Activated T-cell treated with anti-CD3 and anti-CD28 coated beads, Interleukin-2, amount 50 U/mL, for 24 hours (primary cell): ENCODE results near the gene STX3.
"Not testable (repeated sequence)": the region's sequence is repeated elsewhere in the genome, so short reads cannot be mapped to it uniquely, and the experiment has no call there.

Experiments used
- DNase-seq: peaks from one replicate; pipeline ENCODE4 v3.0.0-alpha.2; 2020
- H3K27ac Mint-ChIP-seq: 2 replicates; pipeline ENCODE4 v1.8.0; 2020; ENCODE audit warnings: mild to moderate bottlenecking, mixed read lengths
- H3K27me3 Mint-ChIP-seq: 2 replicates; pipeline ENCODE4 v1.8.0; 2020; ENCODE audit warnings: mixed read lengths
- H3K36me3 Mint-ChIP-seq: 2 replicates; pipeline ENCODE4 v1.8.0; 2020; ENCODE audit warnings: low read depth, mixed read lengths
- H3K4me1 Mint-ChIP-seq: 2 replicates; pipeline ENCODE4 v1.8.0; 2020; ENCODE audit warnings: low read depth, mixed read lengths
- H3K4me3 Mint-ChIP-seq: 2 replicates; pipeline ENCODE4 v1.8.0; 2020; ENCODE audit warnings: mild to moderate bottlenecking, moderate library complexity, mixed read lengths
- H3K9me3 Mint-ChIP-seq: 2 replicates; pipeline ENCODE4 v1.8.0; 2020; ENCODE audit warnings: mixed read lengths

STX3 gene

GRCh38 chr11:59816434-59816833 is 61.3 kb downstream of the STX3 start:
- H3K27ac Mint-ChIP-seq, H3K9me3 Mint-ChIP-seq, H3K4me1 Mint-ChIP-seq, H3K36me3 Mint-ChIP-seq, H3K4me3 Mint-ChIP-seq, H3K27me3 Mint-ChIP-seq, DNase-seq: not testable (repeated sequence)

GRCh38 chr11:59818572-59818971 is 63.4 kb downstream of the STX3 start:
- H3K36me3 Mint-ChIP-seq = no peaks in the 10 kb centered on the region

DNA sequence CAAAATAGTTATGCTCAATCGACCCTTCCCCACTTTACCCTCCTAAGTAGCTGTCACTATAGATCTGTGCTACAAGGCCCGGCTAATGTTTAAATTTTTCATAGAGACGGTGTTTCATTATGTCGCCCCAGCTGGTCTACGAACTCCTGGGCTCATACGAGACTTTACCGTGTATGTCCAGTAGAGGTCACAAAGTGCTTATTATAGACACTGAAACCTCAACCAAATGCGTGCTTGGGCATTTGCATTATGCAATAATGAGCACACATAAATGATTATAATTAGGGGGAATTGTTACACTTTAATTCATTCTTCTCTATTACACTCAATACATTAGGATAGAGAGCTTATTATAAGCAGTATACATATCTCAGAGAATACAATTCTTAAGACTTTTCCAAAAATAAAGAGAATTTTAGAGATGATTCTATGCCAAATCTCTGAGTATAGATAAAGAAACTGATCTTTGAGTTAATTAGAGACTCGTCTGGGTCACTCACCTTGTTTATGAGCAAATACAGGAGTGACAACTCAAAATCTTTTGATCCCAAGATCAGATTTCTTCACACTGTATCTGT is 67.9 kb downstream of the STX3 start:
- H3K4me1 Mint-ChIP-seq = peaks cover 4% of the 10 kb centered on the region
- no peak overlapping the region for H3K4me3 Mint-ChIP-seq
- no peaks in the 10 kb centered on the region for H3K27me3 Mint-ChIP-seq
- no peaks in the 10 kb centered on the region for H3K36me3 Mint-ChIP-seq
- H3K9me3 Mint-ChIP-seq = no peaks in the 10 kb centered on the region
- no peak overlapping the region for H3K27ac Mint-ChIP-seq
- DNase-seq = no peak

More at GRCh38 chr11:59818572-59818971, 63.4 kb downstream of the STX3 start:
- no peak overlapping the region for H3K27ac Mint-ChIP-seq
- no peak for DNase-seq
- H3K4me1 Mint-ChIP-seq = peaks cover 8% of the 10 kb centered on the region
- H3K4me3 Mint-ChIP-seq = no peak overlapping the region
- H3K9me3 Mint-ChIP-seq = no peaks in the 10 kb centered on the region
- no peaks in the 10 kb centered on the region for H3K27me3 Mint-ChIP-seq

GRCh38 chr11:59829358-59829757 is 74.2 kb downstream of the STX3 start:
- H3K4me1 Mint-ChIP-seq = peaks cover 2% of the 10 kb centered on the region
- H3K4me3 Mint-ChIP-seq = no peak overlapping the region
- no peaks in the 10 kb centered on the region for H3K27me3 Mint-ChIP-seq
- H3K27ac Mint-ChIP-seq = no peak overlapping the region
- DNase-seq = no peak
- H3K36me3 Mint-ChIP-seq = no peaks in the 10 kb centered on the region
- H3K9me3 Mint-ChIP-seq = no peaks in the 10 kb centered on the region

GRCh38 chr11:59833602-59834001 is 78.4 kb downstream of the STX3 start:
- H3K4me1 Mint-ChIP-seq = peaks cover 2% of the 10 kb centered on the region
- H3K36me3 Mint-ChIP-seq = no peaks in the 10 kb centered on the region
- no peak overlapping the region for H3K27ac Mint-ChIP-seq
- DNase-seq = no peak
- H3K27me3 Mint-ChIP-seq = peaks cover 3% of the 10 kb centered on the region
- H3K4me3 Mint-ChIP-seq = no peak overlapping the region
- H3K9me3 Mint-ChIP-seq = no peaks in the 10 kb centered on the region

GRCh38 chr11:59839615-59840014 is 84.4 kb downstream of the STX3 start:
- Mint-ChIP-seq H3K27me3 (peaks cover 7% of the 10 kb centered on the region), H3K36me3 (no peaks in the 10 kb centered on the region), H3K4me1 (no peaks in the 10 kb centered on the region), H3K9me3 (no peaks in the 10 kb centered on the region), H3K4me3 (no peak overlapping the region), H3K27ac (no peak overlapping the region)
- DNase-seq = no peak

DNA sequence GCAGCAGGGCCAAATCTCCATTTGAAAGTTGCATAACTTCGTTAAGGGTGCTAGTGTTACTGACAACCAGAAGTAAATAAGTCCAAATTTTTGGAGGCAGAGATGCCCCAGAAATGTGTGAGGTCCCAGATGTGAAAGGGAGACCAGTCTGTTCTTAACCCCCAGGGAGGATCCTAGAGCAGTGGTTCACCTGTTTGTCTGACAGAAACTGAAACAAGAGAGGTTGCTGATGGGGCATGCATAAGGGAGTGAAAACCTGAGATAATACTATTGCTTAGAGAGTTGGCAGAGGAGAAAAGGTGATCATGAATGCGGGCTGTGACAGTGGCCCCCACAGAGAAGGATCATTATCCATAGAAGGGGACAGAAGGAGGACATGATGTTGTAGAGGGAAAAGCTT is 86.3 kb downstream of the STX3 start:
- Mint-ChIP-seq H3K9me3 (no peaks in the 10 kb centered on the region), H3K27me3 (peaks cover 7% of the 10 kb centered on the region), H3K36me3 (no peaks in the 10 kb centered on the region), H3K27ac (no peak overlapping the region), H3K4me1 (no peaks in the 10 kb centered on the region), H3K4me3 (no peak overlapping the region)
- DNase-seq = no peak

DNA sequence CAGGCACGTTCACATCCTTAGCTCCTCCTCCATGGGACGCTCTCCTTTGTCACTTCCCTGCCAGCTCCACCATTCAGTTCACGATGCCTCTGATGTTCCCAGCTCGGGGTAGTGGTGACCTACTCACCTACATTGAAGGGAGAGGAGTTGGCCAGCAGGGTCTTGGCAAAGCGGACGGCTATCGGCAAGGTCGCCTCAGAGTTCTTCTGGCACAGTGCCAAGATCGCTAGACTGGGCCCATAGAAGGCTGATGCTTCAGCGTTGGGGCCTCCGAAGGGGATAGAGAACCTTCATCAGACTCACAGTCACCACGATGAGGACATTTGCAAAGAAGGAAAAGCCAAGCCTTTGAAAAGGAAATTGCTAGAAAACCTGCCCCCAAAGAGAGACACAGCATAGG is 87.1 kb downstream of the STX3 start:
- Mint-ChIP-seq H3K36me3 (no peaks in the 10 kb centered on the region), H3K4me1 (no peaks in the 10 kb centered on the region), H3K27ac (no peak overlapping the region), H3K27me3 (peaks cover 7% of the 10 kb centered on the region), H3K4me3 (no peak overlapping the region), H3K9me3 (no peaks in the 10 kb centered on the region)
- no peak for DNase-seq

GRCh38 chr11:59845399-59845798 is 90.2 kb downstream of the STX3 start, which contains the start of gene CBLIF:
Gene CBLIF (minus strand): TSS chr11:59845499. CDS start chr11:59845453, 46 bp downstream.
- H3K27ac Mint-ChIP-seq = no peak within 1 kb of the TSS
- peaks cover 4% of the 10 kb centered on the region for H3K27me3 Mint-ChIP-seq
- no peaks in the 10 kb centered on the region for H3K36me3 Mint-ChIP-seq
- no peaks in the 10 kb centered on the region for H3K4me1 Mint-ChIP-seq
- no peak for DNase-seq
- H3K9me3 Mint-ChIP-seq = no peaks in the 10 kb centered on the region
- no peak within 1 kb of the TSS for H3K4me3 Mint-ChIP-seq

- DNase-seq = no peak
- H3K27me3 Mint-ChIP-seq = peaks cover 4% of the 10 kb centered on the region
- no peaks in the 10 kb centered on the region for H3K9me3 Mint-ChIP-seq
- no peak overlapping the region for H3K4me3 Mint-ChIP-seq
- H3K4me1 Mint-ChIP-seq = no peaks in the 10 kb centered on the region
- no peaks in the 10 kb centered on the region for H3K36me3 Mint-ChIP-seq
- no peak overlapping the region for H3K27ac Mint-ChIP-seq
Measured at GRCh38 chr11:59846556-59846955, 91.4 kb downstream of the STX3 start.

DNA sequence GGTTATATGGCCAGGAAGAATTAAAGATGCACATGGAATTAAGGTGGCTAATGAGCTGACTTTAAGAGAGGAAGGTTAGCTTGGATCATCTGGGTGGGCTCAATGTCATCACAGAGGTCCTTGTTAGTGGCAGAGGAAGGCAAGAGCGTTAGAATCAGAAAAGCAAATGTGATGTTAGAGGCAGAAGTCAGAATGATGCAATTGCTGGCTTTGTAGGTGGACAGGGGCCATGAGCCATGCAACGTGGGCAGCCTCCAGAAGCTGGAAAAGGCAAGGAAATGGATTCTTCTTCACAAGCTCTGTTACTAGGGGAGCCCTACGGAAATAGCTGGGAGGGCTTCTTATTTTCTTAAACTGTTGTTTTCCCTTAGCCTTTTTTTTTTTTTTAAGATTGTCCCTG is 92.5 kb downstream of the STX3 start:
- H3K4me1 Mint-ChIP-seq = no peaks in the 10 kb centered on the region
- no peaks in the 10 kb centered on the region for H3K9me3 Mint-ChIP-seq
- H3K36me3 Mint-ChIP-seq = no peaks in the 10 kb centered on the region
- peaks cover 4% of the 10 kb centered on the region for H3K27me3 Mint-ChIP-seq
- DNase-seq = no peak
- H3K27ac Mint-ChIP-seq = no peak overlapping the region
- no peak overlapping the region for H3K4me3 Mint-ChIP-seq

GRCh38 chr11:59848439-59848838 is 93.3 kb downstream of the STX3 start:
- H3K27ac Mint-ChIP-seq, DNase-seq, H3K36me3 Mint-ChIP-seq, H3K27me3 Mint-ChIP-seq, H3K4me3 Mint-ChIP-seq, H3K9me3 Mint-ChIP-seq, H3K4me1 Mint-ChIP-seq: not testable (repeated sequence)

DNA sequence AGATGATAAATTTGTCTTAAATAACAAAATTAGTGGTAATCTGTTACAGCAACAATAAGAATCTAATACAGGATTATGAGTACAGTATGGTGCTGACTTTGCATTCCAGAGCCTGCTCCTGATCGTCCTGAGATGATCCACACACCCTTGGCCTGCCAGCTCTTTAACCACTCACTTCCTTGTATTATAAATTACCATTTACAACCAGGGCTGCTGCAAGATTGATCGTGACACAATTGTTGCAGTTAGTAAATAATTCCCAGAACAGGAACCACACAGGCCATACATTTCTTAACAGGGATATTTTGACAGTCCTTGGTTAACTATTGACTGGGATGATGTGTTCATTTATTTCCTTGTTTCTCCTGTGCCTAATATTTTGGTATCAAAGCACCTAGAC is 94.0 kb downstream of the STX3 start:
- H3K36me3 Mint-ChIP-seq = no peaks in the 10 kb centered on the region
- H3K4me3 Mint-ChIP-seq = no peak overlapping the region
- no peak overlapping the region for H3K27ac Mint-ChIP-seq
- H3K27me3 Mint-ChIP-seq = no peaks in the 10 kb centered on the region
- no peak for DNase-seq
- H3K9me3 Mint-ChIP-seq = no peaks in the 10 kb centered on the region
- no peaks in the 10 kb centered on the region for H3K4me1 Mint-ChIP-seq

DNA sequence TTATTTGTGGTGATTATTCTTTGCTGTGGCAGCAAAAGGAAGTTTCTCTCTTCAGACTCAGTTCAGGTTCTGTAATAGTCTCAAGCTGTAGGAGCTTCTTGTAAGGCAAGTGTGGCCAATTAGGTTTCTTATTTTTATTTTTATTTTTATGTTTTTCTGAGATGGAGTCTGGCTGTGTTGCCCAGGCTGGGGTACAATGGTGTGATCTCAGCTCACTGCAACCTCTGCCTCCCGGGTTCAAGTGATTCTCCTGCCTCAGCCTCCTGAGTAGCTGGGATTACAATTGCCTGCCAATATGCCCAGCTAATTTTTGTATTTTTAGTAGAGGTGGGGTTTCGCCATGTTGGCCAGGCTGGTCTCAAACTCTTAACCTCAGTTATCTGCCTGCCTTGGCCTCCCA is 94.4 kb downstream of the STX3 start:
- not testable (repeated sequence) for H3K36me3 Mint-ChIP-seq, H3K9me3 Mint-ChIP-seq, H3K27ac Mint-ChIP-seq, DNase-seq, H3K27me3 Mint-ChIP-seq, H3K4me3 Mint-ChIP-seq, H3K4me1 Mint-ChIP-seq

- DNase-seq, H3K4me1 Mint-ChIP-seq, H3K4me3 Mint-ChIP-seq, H3K27ac Mint-ChIP-seq, H3K36me3 Mint-ChIP-seq, H3K9me3 Mint-ChIP-seq, H3K27me3 Mint-ChIP-seq: not testable (repeated sequence)
Measured at GRCh38 chr11:59851416-59851815, 96.2 kb downstream of the STX3 start.

GRCh38 chr11:59854871-59855270 is 99.7 kb downstream of the STX3 start:
- Mint-ChIP-seq H3K27me3 (peaks cover 9% of the 10 kb centered on the region), H3K27ac (no peak overlapping the region), H3K4me3 (no peak overlapping the region), H3K4me1 (peaks cover 26% of the 10 kb centered on the region), H3K9me3 (no peaks in the 10 kb centered on the region), H3K36me3 (no peaks in the 10 kb centered on the region)
- DNase-seq = no peak
